PC-3 (cell line): ENCODE results near the gene BRD4. TPM values are rescaled to one million over a fixed set of nuclear protein-coding genes. Genes with fewer than 3 reads are reported as not detected.

Experiments
- ATAC-seq: fragments of 200-7000 bp; cut with Tn5 transposase; 2 replicates; pipeline ENCODE4 v1.9.1; 2020; ENCODE audit warnings: mild to moderate bottlenecking, moderate library complexity
- BruUV-seq: library from RNA; stranded (reverse); fragments of 400-500 nt; replicated peaks from 2 replicates; lab custom pipeline; 2021; lab: Mats Ljungman, UMichigan
- CTCF ChIA-PET: fragments of 300-600 bp; sonication (Branson Sonifier 250); formaldehyde crosslinking; loops from one replicate; lab custom pipeline; 2022; ENCODE audit warnings: antibody characterized with exemption; lab: Charles Lee
- POLR2A ChIA-PET: fragments of 300-600 bp; sonication (Branson Sonifier 250); formaldehyde crosslinking; loops from one replicate; lab custom pipeline; 2022; ENCODE audit warnings: antibody characterized with exemption; ENCODE audit not compliant: unreplicated experiment; lab: Charles Lee
- DNase-seq: peaks from one replicate; pipeline ENCODE4 v3.0.0-alpha.2; 2015
- H2AFZ ChIP-seq: fragments of 300-600 bp; sonication (generic); 2 replicates; pipeline ENCODE4 v1.6.0; 2016; ENCODE audit warnings: antibody characterized with exemption, low read length
- H3F3A ChIP-seq: fragments of 300-600 bp; sonication (generic); one replicate; pipeline ENCODE4 v1.6.0; 2017; ENCODE audit warnings: antibody characterized with exemption, low read length, control low read depth, mild to moderate bottlenecking; ENCODE audit not compliant: unreplicated experiment
- H3K27ac ChIP-seq: fragments of 300-600 bp; sonication (generic); 2 replicates; pipeline ENCODE4 v1.5.1; 2016; ENCODE audit warnings: mild to moderate bottlenecking, low read length
- H3K27me3 ChIP-seq: fragments of 300-600 bp; sonication (generic); 2 replicates; pipeline ENCODE4 v1.6.1; 2016; ENCODE audit warnings: low read length, mixed read lengths
- H3K36me3 ChIP-seq: fragments of 300-600 bp; sonication (generic); 2 replicates; pipeline ENCODE4 v1.6.1; 2016; ENCODE audit warnings: low read depth, mixed run types, low read length, mixed read lengths
- H3K4me1 ChIP-seq: fragments of 300-600 bp; sonication (generic); 2 replicates; pipeline ENCODE4 v1.5.1; 2016; ENCODE audit warnings: low read length; ENCODE audit not compliant: insufficient read depth
- H3K4me2 ChIP-seq: fragments of 300-600 bp; sonication (generic); 2 replicates; pipeline ENCODE4 v1.6.0; 2016; ENCODE audit warnings: low read length
- H3K4me3 ChIP-seq: fragments of 300-600 bp; sonication (generic); 2 replicates; pipeline ENCODE4 v1.5.1; 2016; ENCODE audit warnings: mild to moderate bottlenecking, low read length, mixed read lengths
- H3K79me2 ChIP-seq: fragments of 300-600 bp; sonication (generic); 2 replicates; pipeline ENCODE4 v1.6.1; 2017; ENCODE audit warnings: low read length, mixed read lengths
- H3K9ac ChIP-seq: fragments of 300-600 bp; sonication (generic); 2 replicates; pipeline ENCODE4 v1.6.0; 2016; ENCODE audit warnings: mild to moderate bottlenecking, low read length
- H3K9me2 ChIP-seq: fragments of 300-600 bp; sonication (generic); replicated peaks from 2 replicates; pipeline ENCODE4 v1.6.1; 2016; ENCODE audit warnings: mixed run types, low read length, mixed read lengths
- H3K9me3 ChIP-seq: fragments of 300-600 bp; sonication (generic); 2 replicates; pipeline ENCODE4 v1.6.1; 2016; ENCODE audit warnings: low read length, mixed read lengths
- H4K20me1 ChIP-seq: fragments of 300-600 bp; sonication (generic); 2 replicates; pipeline ENCODE4 v1.6.1; 2016; ENCODE audit warnings: low read length, mixed read lengths
- EZH2 ChIP-seq: fragments of 300-600 bp; sonication (generic); IDR thresholded peaks from one replicate; pipeline ENCODE4 v1.6.1; 2017; ENCODE audit warnings: antibody characterized with exemption, mild to moderate bottlenecking, low read length; ENCODE audit not compliant: unreplicated experiment
- EZH2phosphoT487 ChIP-seq: fragments of 300-600 bp; sonication (generic); IDR thresholded peaks from 2 replicates; pipeline ENCODE4 v1.6.1; 2018; ENCODE audit warnings: mild to moderate bottlenecking, antibody characterized with exemption, low read length, borderline replicate concordance
- intact Hi-C: fragments of 100-400 bp; cut with micrococcal nuclease; formaldehyde crosslinking; loops from 2 replicates; pipeline ENCODE4 v1.9.0; 2023
- total RNA-seq: library from RNA; depleted of rRNA; stranded (reverse); fragments of >200 nt; gene quantifications from 2 replicates; pipeline ENCODE4 v1.2.3, GENCODE V29; 2014
- TF ChIP-seq, protein P1 (sequence below): fragments of 300-600 bp; sonication (generic); conservative IDR thresholded peaks from 2 replicates; pipeline ENCODE4 v1.5.1; 2017; ENCODE audit warnings: antibody characterized with exemption, low read depth, mild to moderate bottlenecking, low read length

Gene BRD4
- total RNA-seq, 1 experiment from 2014 or later, result 20.9 TPM

DNA sequence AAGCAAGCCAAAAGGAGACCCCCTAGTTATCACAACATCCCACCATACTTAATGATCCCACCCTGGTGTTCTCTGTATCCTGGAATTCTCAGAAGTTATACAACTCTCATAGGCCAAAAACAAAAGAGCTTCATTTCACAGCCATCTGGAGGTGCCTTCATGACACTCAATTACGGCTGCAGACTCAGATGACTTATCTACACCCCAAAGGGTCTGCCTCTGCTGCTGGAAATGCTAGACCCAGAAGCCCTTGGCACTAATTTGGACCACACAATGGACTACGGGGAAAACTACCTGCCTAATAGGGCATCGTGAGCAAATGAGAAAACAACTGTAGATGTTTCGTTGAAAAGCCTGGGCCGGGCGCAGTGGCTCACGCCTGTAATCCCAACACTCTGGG, 40.2 kb downstream of the BRD4 start:
- CTCF ChIA-PET, result no interaction called here
- H3K4me2 ChIP-seq, result no peak overlapping the region
- no peaks in the 10 kb centered on the region for H3K27me3 ChIP-seq
- H3F3A ChIP-seq, result no peaks in the 10 kb centered on the region
- intact Hi-C loops, result no loop called here
- no TSS peak for BruUV-seq
- H3K4me1 ChIP-seq, result peaks cover 10% of the 10 kb centered on the region
- ATAC-seq (no peak), DNase-seq (no peak)
- H3K9me3 ChIP-seq, result no peaks in the 10 kb centered on the region
- no peak overlapping the region for H3K9ac ChIP-seq
- POLR2A ChIA-PET, result no interaction called here
- H4K20me1 ChIP-seq, result peaks cover 88% of the 10 kb centered on the region
- H3K4me3 ChIP-seq, result no peak overlapping the region
- no peaks in the 10 kb centered on the region for H3K9me2 ChIP-seq
- TF ChIP-seq, protein P1, sequence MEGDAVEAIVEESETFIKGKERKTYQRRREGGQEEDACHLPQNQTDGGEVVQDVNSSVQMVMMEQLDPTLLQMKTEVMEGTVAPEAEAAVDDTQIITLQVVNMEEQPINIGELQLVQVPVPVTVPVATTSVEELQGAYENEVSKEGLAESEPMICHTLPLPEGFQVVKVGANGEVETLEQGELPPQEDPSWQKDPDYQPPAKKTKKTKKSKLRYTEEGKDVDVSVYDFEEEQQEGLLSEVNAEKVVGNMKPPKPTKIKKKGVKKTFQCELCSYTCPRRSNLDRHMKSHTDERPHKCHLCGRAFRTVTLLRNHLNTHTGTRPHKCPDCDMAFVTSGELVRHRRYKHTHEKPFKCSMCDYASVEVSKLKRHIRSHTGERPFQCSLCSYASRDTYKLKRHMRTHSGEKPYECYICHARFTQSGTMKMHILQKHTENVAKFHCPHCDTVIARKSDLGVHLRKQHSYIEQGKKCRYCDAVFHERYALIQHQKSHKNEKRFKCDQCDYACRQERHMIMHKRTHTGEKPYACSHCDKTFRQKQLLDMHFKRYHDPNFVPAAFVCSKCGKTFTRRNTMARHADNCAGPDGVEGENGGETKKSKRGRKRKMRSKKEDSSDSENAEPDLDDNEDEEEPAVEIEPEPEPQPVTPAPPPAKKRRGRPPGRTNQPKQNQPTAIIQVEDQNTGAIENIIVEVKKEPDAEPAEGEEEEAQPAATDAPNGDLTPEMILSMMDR, result no peak
- TF ChIP-seq EZH2 (no peak), EZH2phosphoT487 (no peak)
- no peak overlapping the region for H2AFZ ChIP-seq
- peaks cover 100% of the 10 kb centered on the region for H3K79me2 ChIP-seq
- H3K36me3 ChIP-seq, result peaks cover 8% of the 10 kb centered on the region
- no peak overlapping the region for H3K27ac ChIP-seq

DNA sequence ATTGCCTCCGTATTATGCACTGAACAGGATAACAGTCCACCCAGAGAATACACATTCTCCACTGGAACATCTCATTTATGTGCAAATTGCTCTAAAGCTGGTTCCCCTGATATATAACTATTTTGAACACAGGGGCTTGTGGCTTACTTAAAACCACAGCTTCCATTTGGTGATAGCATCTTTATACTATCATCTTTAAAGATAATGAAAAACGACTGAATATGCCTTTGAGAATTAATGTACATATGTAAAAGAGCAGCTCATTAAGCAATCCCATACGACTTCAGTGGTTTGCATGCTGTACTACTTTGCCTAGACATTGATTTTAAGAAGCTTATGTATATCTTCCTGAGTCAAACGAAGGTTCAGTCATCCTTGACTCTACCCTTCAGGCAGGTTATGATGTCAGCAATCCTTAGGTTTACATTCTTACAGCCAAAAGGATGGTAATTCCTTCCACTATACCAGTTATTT, 40.8 kb downstream of the BRD4 start:
- peaks cover 5% of the 10 kb centered on the region for H3K4me1 ChIP-seq
- TF ChIP-seq, protein P1, result no peak
- TF ChIP-seq EZH2, result no peak
- TF ChIP-seq EZH2phosphoT487, result no peak
- ATAC-seq, result no peak

DNA sequence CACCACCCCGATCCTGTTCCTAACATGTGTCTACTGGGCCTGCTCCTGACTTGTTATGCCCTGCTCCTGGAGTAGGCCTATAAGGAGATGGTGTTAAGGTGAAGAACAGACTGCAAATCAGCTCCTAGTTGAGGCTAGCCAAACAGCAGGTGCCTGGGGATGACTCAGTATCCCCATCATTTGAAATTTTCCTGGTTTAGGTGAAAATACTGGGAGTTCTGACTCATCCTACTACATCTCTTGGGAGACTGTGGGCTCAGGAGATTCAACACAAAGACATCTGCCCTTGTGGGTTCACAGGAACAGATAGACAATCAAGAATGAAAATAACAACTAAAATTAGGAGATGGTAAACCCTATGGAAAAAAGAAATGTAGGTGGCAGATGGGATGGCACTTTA, 41.2 kb downstream of the BRD4 start:
- H3K9me3 ChIP-seq, result no peaks in the 10 kb centered on the region
- intact Hi-C loops, result no loop called here
- ATAC-seq (no peak), DNase-seq (no peak)
- POLR2A ChIA-PET, result no interaction called here
- no peaks in the 10 kb centered on the region for H3F3A ChIP-seq
- CTCF ChIA-PET, result no interaction called here
- no peaks in the 10 kb centered on the region for H3K4me1 ChIP-seq
- H3K9me2 ChIP-seq, result no peaks in the 10 kb centered on the region
- no TSS peak for BruUV-seq
- H3K79me2 ChIP-seq, result peaks cover 100% of the 10 kb centered on the region
- H2AFZ ChIP-seq, result no peak overlapping the region
- H3K36me3 ChIP-seq, result peaks cover 4% of the 10 kb centered on the region; the same call in 1 of the 2 replicates
- no peak for TF ChIP-seq EZH2phosphoT487
- TF ChIP-seq EZH2, result no peak
- TF ChIP-seq, protein P1, result no peak
- H3K4me2 ChIP-seq, result no peak overlapping the region
- H3K27me3 ChIP-seq, result no peaks in the 10 kb centered on the region
- H3K4me3 ChIP-seq, result no peak overlapping the region
- H3K9ac ChIP-seq, result no peak overlapping the region
- H3K27ac ChIP-seq, result no peak overlapping the region
- H4K20me1 ChIP-seq, result peaks cover 85% of the 10 kb centered on the region

More for the DNA sequence above, 40.8 kb downstream of the BRD4 start:
- POLR2A ChIA-PET, result no interaction called here
- Histone ChIP-seq H3K9me2 (no peaks in the 10 kb centered on the region), H3F3A (no peaks in the 10 kb centered on the region), H3K4me2 (no peak overlapping the region), H3K27ac (no peak overlapping the region), H3K79me2 (peaks cover 100% of the 10 kb centered on the region), H3K9ac (no peak overlapping the region), H2AFZ (no peak overlapping the region), H4K20me1 (peaks cover 85% of the 10 kb centered on the region), H3K36me3 (peaks cover 8% of the 10 kb centered on the region), H3K27me3 (no peaks in the 10 kb centered on the region), H3K4me3 (no peak overlapping the region), H3K9me3 (no peaks in the 10 kb centered on the region)
- intact Hi-C loops, result no loop called here
- no peak for DNase-seq
- no TSS peak for BruUV-seq
- CTCF ChIA-PET, result no interaction called here
